HEK293 (cell line): ENCODE data around the gene TRPM8.

ENCODE experiments used
- BCL11A ChIP-seq: fragments of 450-650 bp; formaldehyde crosslinking; IDR thresholded peaks from 2 replicates; pipeline ENCODE4 v1.5.1; 2016; ENCODE audit warnings: low read depth, missing biosample characterization, missing genetic modification characterization
- CTCF ChIP-seq: fragments of 450-650 bp; formaldehyde crosslinking; IDR thresholded peaks from 2 replicates; pipeline ENCODE4 v1.5.1; 2016; ENCODE audit warnings: missing biosample characterization, missing genetic modification characterization
- HOXA7 ChIP-seq: sonication (generic); formaldehyde crosslinking; IDR thresholded peaks from 2 replicates; pipeline ENCODE4 v1.8.1; 2022; ENCODE audit warnings: missing genetic modification reagents, borderline replicate concordance
- TRIM28 ChIP-seq: IDR thresholded peaks from 2 replicates; pipeline ENCODE4 v1.6.1; 2011; ENCODE audit warnings: low read length, control low read depth, borderline replicate concordance
- ZNF121 ChIP-seq: fragments of 450-650 bp; formaldehyde crosslinking; IDR thresholded peaks from 2 replicates; pipeline ENCODE4 v1.5.1; 2016; ENCODE audit warnings: missing biosample characterization, missing genetic modification characterization
- ZNF292 ChIP-seq: fragments of 450-650 bp; formaldehyde crosslinking; IDR thresholded peaks from 2 replicates; pipeline ENCODE4 v1.5.1; 2016; ENCODE audit warnings: low read depth, missing biosample characterization, missing genetic modification characterization, borderline replicate concordance

- TF ChIP-seq BCL11A (tag by site-specific recombination), result no peak
- TF ChIP-seq CTCF, result no peak
- no peak for TF ChIP-seq HOXA7 (CRISPR knock-in tag)
- TF ChIP-seq ZNF292 (tag by site-specific recombination), result no peak
- TF ChIP-seq TRIM28, result no peak
- no peak for TF ChIP-seq ZNF121 (tag by site-specific recombination)
Observed at GRCh38 chr2:234015861-234016260, 98.7 kb downstream of the TRPM8 start.
